SK-N-SH treated with all-trans-retinoic acid at 6 μM for 48 hours (cell line): ENCODE data around the gene GCLM.

ENCODE experiments used
- CSDC2 ChIP-seq: fragments of 250-450 bp; sonication (Bioruptor Pico); IDR thresholded peaks from 2 replicates; pipeline ENCODE4 v1.5.0; 2020; ENCODE audit warnings: mild to moderate bottlenecking, moderate library complexity
- CSRNP3 ChIP-seq: fragments of 250-450 bp; sonication (Bioruptor Pico); IDR thresholded peaks from 2 replicates; pipeline ENCODE4 v1.5.1; 2021; ENCODE audit warnings: mild to moderate bottlenecking, moderate library complexity
- GLIS3 ChIP-seq: fragments of 250-450 bp; sonication (Bioruptor Pico); IDR thresholded peaks from 2 replicates; pipeline ENCODE4 v1.5.0; 2020; ENCODE audit warnings: mild to moderate bottlenecking, moderate library complexity
- ISL1 ChIP-seq: fragments of 250-450 bp; sonication (Bioruptor Pico); IDR thresholded peaks from 2 replicates; pipeline ENCODE4 v2.1.2; 2022; ENCODE audit warnings: mild to moderate bottlenecking, moderate library complexity
- OSR1 ChIP-seq: fragments of 250-450 bp; sonication (Bioruptor Pico); IDR thresholded peaks from 2 replicates; pipeline ENCODE4 v1.8.0; 2022; ENCODE audit warnings: moderate library complexity, mild to moderate bottlenecking, inconsistent platforms
- POU6F1 ChIP-seq: fragments of 250-450 bp; sonication (Bioruptor Pico); IDR thresholded peaks from 2 replicates; pipeline ENCODE4 v1.8.0; 2021; ENCODE audit warnings: low read depth, mild to moderate bottlenecking, moderate library complexity, borderline replicate concordance
- PPARA ChIP-seq: fragments of 250-450 bp; sonication (Bioruptor Pico); IDR thresholded peaks from 2 replicates; pipeline ENCODE4 v1.5.0; 2020; ENCODE audit warnings: mild to moderate bottlenecking, borderline replicate concordance
- RARB ChIP-seq: fragments of 250-450 bp; sonication (Bioruptor Pico); IDR thresholded peaks from 2 replicates; pipeline ENCODE4 v1.8.0; 2021; ENCODE audit warnings: mild to moderate bottlenecking, moderate library complexity
- TOX ChIP-seq: fragments of 250-450 bp; sonication (Bioruptor Pico); IDR thresholded peaks from 2 replicates; pipeline ENCODE4 v1.8.0; 2021; ENCODE audit warnings: mild to moderate bottlenecking, moderate library complexity, borderline replicate concordance
- ZNF565 ChIP-seq: fragments of 450-650 bp; formaldehyde crosslinking; conservative IDR thresholded peaks from 2 replicates; pipeline ENCODE4 v1.5.0; 2020; ENCODE audit warnings: low read depth, mild to moderate bottlenecking, moderate library complexity
- ZNF8 ChIP-seq: fragments of 450-650 bp; formaldehyde crosslinking; IDR thresholded peaks from 2 replicates; pipeline ENCODE4 v1.5.0; 2020; ENCODE audit warnings: mild to moderate bottlenecking, moderate library complexity
- TF ChIP-seq, protein P1 (sequence below): fragments of 250-450 bp; sonication (Bioruptor Pico); IDR thresholded peaks from 2 replicates; pipeline ENCODE4 v1.8.0; 2020; ENCODE audit warnings: mild to moderate bottlenecking, moderate library complexity, borderline replicate concordance
- TF ChIP-seq, protein P2 (sequence below): fragments of 250-450 bp; sonication (Bioruptor Pico); IDR thresholded peaks from 2 replicates; pipeline ENCODE4 v1.5.0; 2020; ENCODE audit warnings: mild to moderate bottlenecking, moderate library complexity

DNA sequence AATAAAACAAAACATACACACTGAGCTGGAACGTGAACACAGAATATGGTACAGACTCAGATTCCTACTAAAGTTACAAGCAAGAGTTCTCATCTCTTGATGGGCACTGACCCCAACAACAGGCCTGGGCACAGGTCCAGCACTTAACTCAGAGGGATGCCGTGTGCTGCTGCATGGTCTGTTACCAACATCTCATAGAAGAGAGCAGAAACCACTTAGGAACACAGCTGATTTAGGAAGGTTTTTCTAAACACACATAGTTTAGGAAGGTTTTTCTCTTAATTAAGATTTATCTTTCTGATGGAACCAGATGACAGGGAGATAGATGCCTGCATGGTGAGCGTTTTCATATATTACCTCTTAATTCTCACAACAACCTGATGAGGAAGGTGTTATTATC, 1.5 kb downstream of the GCLM start:
- TF ChIP-seq, protein P1, sequence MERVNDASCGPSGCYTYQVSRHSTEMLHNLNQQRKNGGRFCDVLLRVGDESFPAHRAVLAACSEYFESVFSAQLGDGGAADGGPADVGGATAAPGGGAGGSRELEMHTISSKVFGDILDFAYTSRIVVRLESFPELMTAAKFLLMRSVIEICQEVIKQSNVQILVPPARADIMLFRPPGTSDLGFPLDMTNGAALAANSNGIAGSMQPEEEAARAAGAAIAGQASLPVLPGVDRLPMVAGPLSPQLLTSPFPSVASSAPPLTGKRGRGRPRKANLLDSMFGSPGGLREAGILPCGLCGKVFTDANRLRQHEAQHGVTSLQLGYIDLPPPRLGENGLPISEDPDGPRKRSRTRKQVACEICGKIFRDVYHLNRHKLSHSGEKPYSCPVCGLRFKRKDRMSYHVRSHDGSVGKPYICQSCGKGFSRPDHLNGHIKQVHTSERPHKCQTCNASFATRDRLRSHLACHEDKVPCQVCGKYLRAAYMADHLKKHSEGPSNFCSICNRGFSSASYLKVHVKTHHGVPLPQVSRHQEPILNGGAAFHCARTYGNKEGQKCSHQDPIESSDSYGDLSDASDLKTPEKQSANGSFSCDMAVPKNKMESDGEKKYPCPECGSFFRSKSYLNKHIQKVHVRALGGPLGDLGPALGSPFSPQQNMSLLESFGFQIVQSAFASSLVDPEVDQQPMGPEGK (CRISPR knock-in tag), result no peak
- TF ChIP-seq GLIS3 (CRISPR knock-in tag) (no peak), TOX (CRISPR knock-in tag) (no peak), ZNF8 (CRISPR knock-in tag) (no peak), CSDC2 (CRISPR knock-in tag) (no peak), OSR1 (no peak), ZNF565 (CRISPR knock-in tag) (no peak), ISL1 (CRISPR knock-in tag) (no peak), PPARA (CRISPR knock-in tag) (no peak), RARB (CRISPR knock-in tag) (no peak), CSRNP3 (CRISPR knock-in tag) (no peak), POU6F1 (CRISPR knock-in tag) (no peak)
- TF ChIP-seq, protein P2, sequence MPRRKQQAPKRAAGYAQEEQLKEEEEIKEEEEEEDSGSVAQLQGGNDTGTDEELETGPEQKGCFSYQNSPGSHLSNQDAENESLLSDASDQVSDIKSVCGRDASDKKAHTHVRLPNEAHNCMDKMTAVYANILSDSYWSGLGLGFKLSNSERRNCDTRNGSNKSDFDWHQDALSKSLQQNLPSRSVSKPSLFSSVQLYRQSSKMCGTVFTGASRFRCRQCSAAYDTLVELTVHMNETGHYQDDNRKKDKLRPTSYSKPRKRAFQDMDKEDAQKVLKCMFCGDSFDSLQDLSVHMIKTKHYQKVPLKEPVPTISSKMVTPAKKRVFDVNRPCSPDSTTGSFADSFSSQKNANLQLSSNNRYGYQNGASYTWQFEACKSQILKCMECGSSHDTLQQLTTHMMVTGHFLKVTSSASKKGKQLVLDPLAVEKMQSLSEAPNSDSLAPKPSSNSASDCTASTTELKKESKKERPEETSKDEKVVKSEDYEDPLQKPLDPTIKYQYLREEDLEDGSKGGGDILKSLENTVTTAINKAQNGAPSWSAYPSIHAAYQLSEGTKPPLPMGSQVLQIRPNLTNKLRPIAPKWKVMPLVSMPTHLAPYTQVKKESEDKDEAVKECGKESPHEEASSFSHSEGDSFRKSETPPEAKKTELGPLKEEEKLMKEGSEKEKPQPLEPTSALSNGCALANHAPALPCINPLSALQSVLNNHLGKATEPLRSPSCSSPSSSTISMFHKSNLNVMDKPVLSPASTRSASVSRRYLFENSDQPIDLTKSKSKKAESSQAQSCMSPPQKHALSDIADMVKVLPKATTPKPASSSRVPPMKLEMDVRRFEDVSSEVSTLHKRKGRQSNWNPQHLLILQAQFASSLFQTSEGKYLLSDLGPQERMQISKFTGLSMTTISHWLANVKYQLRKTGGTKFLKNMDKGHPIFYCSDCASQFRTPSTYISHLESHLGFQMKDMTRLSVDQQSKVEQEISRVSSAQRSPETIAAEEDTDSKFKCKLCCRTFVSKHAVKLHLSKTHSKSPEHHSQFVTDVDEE (CRISPR knock-in tag), result no peak
